Stimulated activated naive CD8-positive, alpha-beta T cell treated with anti-CD3 and anti-CD28 coated beads, Interleukin-15, Interleukin-2, amounts not matched to agents 100 U/mL and 50 U/mL, for 24 hours (primary cell): ENCODE results near the gene PRDM16.

Experiments
- ATAC-seq: fragments of 150-1000 bp; cut with Tn5 transposase; one replicate; pipeline ENCODE4 v1.10.0; 2021
- DNase-seq: peaks from one replicate; pipeline ENCODE4 v3.0.0; 2021

Gene PRDM16

DNA sequence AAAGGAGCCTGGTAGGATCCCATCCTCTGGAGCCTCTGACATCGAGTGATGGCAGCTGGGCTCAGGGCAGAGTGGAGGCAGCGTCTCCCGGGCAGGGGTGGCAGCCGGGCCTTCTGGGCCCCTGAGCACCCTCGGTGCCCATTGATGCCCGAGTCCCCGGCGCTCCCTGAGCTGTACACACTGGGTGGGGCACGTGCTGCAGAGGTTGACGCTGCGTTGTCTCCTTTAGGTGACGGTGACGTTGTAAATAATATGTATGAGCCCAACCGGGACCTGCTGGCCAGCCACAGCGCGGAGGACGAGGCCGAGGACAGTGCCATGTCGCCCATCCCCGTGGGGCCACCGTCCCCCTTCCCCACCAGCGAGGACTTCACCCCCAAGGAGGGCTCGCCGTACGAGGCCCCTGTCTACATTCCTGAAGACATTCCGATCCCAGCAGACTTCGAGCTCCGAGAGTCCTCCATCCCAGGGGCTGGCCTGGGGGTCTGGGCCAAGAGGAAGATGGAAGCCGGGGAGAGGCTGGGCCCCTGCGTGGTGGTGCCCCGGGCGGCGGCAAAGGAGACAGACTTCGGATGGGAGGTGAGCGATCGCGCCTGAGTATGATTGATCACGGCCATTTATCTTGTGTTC is 117.0 kb downstream of the PRDM16 start:
- ATAC-seq (no peak), DNase-seq (no peak)

DNA sequence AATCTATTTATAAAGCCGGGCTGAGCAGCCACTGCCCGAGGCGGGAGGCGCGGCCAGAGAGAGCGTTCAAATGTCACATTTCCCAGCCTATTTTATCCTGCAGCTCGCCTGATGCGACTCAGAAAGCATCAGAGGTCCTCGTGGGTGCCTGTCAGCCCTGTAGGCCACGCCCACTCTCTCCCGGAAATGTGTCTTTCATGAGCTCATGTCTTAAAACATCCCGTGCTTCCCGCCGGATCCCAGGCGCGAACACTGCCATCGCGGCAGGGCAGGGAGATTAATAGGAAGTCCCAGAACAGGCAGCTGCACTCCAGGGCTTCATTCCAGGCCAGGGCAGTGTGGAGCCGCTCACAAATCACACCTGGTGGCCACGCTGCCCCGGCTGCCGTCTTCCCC is 117.5 kb downstream of the PRDM16 start:
- ATAC-seq (no peak), DNase-seq (no peak)

DNA sequence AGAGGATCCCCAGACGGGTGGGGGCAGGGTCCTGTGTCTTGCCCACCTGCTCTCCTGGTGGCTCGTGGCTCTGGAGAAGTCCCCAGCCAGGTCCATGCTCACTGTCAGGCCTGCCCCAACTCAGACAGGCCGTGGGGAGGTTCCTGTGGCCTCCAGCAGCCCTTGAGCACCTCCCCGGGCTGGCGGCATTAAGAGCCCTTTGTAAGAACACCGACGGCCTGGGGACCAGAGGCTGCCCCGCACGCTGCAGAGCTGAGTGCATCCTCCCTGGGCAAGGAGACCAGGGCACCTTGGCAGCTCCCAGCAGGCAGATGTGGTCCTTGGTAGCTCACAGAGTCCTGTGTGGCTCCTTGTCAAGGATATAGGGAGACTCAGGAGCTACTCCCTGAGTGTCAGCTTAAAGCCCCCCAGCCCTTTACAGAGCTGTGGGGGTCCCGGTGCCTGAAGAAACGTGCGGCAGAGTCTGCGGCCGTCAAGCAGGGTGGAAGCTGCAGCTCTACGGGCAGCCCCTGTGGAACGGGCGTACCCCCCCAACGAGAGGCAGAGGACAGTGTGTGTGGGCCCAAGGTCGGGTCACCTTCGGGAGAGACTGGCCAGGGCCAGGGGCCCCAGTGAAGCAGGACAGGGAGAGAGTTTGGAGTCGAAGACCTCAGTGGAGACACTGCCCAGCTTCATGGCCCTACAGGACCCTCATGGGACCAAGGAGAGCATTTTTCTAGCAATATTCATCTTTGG is 118.6 kb downstream of the PRDM16 start:
- DNase-seq, result no peak
- ATAC-seq, result no peak

DNA sequence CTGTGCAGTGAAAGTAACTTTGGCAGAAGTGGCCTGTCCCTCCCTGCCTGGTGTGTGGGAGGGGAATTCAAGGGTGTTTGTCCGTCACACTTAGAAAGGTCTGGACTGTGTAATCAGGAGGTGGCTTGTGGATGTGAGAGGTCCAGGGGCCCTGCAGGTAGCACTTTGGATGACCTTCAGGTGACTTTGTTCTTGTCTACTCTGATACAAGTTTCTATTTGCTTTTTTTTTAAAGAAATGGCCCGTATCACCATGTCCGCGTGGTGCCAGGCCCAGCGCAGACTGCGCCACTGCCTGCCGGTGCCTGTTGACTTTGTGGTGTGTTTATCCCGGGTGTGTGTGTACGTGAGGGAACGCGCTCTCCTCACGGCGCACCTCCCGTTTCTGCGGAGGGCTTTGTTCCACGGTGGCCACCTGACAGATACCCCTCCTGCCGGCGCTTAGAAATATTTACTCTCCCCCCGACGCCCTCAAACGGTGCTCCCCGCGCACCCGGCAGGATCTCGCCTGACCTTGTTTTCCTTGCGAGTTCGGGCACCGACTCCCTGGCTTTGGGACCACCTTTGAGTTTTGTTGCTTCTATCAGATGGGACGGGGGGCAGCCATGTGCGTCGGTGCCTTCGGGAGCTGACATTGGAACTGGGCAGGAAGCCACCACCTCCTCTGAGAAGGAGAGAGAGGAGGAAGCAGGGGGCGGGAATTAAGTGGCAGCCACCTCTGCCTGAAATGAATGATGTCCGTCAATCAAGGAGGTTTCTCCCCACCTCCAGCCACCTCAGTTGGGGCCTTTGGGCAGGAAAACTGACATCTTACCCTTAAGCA is 119.4 kb downstream of the PRDM16 start:
- ATAC-seq (no peak), DNase-seq (no peak)

DNA sequence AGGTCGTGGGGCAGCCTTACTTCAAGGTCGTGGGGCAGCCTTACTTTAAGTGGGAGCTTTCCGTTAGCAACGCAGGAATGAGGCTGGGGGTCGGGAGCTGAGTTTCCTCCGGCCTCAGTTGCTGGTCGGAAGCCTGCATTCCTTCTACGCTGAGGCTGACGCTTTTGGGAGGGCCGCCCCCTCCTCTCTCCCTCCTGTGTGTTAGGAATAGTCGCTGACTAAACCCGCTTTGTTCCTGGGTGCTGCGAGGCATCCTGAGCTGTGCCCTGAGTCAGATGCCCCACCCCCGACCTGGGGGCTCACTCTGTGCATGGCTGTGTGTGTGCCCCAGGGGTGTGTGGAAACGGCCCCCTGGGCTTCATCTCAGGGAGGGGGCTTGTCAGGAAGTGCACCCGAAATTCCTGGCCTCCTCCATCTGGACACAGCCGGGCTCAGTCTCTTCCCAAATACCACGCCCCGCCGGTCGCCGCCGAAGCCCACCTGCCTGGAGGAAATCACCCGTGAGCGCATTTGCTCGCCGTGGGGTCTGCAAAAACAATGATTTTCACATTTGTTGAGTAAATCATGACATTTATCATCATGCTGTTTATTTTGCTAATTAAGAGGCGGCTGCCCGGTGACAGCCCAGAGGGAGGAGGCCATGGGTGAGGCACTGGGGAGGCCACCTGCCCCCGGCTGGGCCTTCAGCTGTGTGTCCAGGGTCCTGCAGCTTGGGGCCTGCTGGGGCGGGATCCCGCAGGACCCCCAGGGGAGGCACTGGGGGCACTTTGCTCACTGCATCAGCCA is 121.4 kb downstream of the PRDM16 start:
- DNase-seq, result no peak
- ATAC-seq, result no peak

DNA sequence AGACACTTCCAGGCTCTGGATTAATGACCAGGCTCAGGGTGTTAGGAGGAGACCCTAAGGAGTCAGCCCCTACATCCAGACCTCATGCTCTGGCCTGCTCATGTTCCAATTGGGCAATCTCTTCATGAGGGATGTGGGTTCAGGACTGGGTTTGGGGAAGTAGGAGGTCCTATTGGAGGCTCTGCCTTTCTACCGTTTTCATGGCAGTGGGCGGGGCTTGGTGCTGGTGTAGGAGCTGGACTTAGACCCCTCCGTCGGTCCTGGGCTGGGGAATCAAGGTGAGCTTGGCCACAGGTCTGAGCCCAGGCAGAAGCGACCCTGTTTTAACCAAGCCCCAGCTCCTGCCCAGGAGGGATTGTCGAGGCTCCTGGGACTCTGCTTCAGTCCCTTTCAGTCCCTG is 123.4 kb downstream of the PRDM16 start:
- ATAC-seq (no peak), DNase-seq (no peak)

DNA sequence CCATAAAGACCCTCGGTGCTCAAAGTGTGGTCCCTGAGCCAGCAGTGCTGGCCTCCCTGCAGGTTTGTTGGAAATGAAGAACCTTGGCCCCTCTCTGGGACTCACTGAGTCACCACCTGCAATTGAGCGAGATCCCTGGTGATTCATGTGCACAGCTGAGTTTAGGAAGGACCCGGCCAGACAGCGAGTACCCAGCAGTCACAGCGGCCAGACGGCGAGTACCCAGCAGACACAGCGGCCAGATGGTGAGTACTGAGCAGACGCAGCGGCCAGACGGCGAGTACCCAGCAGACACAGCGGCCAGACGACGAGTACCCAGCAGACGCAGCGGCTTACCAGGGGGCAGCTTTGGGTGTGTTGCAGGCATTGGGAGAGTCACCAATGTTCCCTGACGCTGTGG is 123.8 kb downstream of the PRDM16 start:
- DNase-seq (no peak), ATAC-seq (no peak)

DNA sequence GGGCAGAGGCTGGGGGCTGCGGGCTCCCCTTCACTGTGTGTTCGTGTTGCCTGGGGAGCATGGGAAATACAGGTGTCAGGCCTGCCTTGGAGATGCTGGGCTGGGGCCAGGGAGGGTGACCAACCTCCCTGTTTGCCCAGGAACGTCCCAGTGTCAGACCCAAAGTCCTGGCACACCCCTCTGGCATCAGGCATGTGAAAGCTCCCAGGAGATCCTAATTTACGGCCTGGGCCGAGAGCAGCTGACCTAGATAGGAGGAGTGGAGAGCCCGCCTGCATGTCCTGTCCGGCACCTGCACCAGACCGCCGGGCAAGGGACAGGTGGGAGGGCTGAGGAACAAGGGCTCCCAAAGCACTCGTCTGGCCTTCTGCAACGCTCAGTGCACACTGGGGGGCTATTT is 124.8 kb downstream of the PRDM16 start:
- ATAC-seq, result no peak
- no peak for DNase-seq

DNA sequence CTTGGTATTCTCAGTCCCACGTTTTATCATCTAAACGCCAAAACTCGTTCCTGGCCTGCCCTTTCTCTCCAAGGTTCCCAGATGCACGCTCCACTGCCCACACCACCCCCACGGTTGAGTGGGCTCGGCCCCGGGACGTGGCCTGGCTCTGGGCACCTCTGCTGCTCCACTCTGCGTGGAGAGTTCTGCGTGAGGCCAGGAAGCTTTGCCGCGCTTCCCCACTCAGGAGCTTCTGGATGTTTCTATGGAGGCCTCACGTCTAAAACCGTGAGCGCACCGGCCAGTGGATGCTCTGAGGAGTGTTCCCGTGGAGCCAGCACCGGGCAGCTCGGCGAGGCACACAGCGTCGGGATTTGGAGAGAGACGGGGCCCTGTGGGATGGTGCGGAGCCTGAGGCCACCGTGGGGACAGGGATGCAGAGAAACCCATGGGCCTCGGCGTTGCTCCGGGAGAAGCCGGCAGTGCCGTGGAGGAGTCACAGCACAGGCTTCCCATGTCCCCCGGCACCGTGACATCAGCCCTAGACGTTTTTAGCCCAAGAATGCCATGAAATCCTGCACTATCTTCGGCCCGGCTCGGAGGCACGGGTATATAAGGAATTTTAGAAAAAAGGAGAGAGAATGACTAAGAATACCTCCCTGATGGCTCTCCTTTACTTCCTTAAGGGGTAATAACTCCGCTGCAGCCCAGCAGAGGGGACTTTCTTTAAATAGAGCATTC is 125.9 kb downstream of the PRDM16 start:
- DNase-seq (no peak), ATAC-seq (no peak)

DNA sequence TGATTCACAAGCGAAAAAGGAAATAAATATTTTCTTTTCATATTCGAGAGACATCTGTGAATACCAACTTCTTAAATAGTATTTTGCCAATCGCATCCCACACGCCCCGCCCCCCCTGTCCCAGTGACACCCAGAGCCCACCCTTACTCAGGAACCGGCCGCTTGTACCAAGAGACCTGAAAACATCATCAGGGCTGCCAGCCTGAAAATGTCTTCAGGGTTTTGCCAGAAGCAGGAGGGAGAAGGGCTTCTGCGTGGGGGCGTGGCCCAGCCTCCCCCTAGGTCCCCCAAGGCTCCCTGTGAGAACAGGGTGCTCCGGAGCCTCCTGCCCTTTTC is 126.4 kb downstream of the PRDM16 start:
- DNase-seq, result no peak
- ATAC-seq, result no peak

DNA sequence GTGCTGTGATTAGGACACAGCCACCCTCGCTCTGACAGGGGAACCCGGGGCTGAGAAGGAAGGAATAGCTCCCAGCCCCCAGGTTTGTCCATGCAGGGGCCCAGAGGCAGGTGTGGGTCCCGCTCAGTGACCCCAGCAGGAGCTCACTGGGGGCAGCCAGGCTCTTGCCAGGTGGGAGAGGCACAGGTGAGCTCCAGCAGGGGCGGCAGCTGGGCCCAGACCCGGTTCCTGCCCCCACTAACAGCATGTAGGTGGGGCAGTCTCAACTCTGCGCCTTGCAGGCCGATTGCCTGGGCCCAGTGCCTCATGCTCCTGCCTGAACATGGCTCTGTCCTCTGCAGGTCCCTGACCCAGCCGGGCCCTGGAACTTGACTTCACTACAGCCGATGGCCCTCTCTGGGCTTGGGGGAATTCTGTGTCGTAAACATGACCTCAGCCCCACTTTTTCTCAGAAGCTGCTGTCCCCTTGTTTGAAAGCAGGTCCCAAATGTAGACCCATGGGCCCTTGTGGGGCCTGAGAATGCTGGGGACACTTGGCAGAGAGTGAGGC is 127.0 kb downstream of the PRDM16 start:
- no peak for DNase-seq
- no peak for ATAC-seq

DNA sequence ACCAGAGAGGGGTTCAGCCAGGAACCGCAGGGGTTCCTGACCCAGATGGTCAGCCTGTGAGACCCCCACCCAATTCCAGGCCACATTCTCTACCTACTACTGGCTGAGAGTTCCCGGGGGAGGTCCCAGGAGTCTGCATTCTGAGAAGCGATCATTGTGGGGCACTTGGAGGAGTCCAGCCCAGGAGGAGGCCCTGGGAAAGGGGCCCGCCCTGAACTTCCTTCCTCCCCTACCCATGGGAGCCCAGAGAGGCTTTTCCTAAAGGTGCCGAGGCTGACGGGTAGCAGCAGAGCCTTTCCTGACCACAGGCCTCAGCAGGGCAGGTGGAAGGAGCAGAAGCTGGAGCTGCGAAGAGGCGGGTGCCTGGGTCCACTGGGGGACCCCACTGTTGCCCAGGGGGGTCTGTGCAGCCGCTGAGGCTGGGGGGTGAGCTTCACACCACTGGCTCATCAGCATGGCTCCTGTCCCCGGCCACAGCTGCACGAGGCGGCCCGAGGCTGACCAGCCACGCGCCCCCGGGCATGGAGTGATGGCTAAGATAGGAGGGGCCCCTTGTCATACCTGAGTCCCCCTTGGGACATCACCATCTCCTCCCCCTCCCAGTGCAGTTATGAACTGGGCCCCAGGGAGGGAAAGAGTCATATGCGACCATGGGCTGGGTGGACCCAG is 127.7 kb downstream of the PRDM16 start:
- DNase-seq, result no peak
- no peak for ATAC-seq

DNA sequence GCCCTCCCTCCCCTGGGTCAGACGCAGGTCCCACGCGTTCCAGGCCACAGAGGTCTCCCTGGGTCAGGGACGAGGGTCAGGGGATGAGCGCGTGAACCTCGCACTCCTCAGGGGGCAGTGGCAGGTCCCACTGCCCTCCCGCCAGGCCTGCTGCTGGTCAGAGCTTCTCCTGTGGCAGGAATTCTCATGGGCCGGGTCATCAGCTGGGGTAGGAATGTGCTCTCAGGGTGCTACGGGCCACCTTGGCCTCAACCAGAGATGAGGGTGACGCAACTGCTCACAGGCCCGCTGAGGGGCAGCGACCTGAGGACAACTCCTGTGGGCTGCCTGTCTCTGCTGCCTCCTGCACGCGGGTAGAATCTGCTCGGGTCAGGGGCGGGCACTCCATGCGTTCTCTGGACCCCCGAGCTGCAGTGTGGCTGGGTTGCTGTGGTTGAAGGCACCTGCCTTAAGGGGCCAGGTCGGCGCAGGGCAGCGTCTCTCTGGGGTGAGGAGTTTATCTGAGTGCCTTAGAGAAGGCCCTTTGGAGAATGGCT is 128.8 kb downstream of the PRDM16 start:
- ATAC-seq, result no peak
- DNase-seq, result no peak

DNA sequence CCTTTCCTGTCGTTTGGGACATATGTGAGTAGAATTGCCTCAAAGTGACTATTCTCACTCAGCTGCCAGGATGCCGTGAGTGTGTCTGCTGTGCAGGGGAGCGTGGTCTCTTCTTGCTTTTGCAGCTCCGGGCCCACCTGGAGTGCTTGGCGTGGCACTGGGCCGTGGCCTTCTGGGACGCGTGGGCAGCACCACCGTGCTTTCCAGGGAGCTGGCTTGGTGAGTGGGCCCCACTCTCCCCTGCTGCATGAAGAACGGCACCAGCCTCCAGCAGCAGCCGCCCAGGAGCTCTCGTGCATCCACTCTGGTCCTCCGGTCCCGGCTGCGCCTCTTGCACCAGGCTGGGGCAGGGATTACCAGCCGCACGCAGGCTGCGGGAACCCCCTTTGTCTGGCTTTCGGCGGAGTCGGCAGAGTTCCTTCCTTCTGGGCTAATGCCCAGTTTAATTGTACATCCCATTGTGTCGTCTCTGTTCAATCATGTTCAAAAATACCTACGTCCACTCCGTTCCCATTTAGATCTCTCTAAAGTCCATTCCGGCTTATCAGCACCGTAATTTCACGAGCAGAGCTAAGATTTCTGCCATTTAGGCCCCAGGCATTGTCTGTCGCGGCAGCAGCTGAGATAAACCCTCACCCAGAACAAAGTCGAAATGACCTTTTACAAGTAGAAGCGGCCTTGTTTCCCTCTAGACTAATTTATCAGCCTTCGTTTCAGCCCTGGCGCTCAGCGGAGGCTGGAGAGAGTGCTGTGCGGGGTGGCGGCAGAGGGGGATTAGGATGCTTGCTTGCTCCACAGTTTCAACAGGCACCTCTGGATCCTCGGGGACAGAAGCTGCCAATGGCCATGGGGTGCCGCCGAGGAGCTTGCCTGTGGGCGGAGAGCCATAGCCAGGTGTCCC is 129.6 kb downstream of the PRDM16 start:
- ATAC-seq (no peak), DNase-seq (no peak)

DNA sequence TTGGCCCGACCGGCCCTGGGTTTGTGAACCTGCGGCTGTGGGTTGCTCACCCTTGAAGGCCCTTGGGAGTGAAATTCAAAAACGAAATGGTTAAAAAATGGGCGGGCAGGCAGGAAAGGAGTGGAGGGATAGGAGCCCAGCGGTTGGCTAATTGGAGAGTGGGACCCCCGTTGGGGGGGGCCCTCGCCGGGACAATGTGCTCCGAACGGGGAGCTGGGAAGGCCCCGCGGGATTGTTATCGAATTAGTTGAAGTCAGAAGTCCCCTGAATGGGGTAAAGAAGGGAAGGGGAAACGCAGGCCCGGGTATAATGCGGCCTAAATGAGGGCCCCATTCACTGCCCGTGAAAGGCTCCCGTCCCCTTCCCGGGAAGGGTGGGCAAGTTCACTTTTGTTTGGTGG is 135.7 kb downstream of the PRDM16 start:
- DNase-seq (no peak), ATAC-seq (no peak)

DNA sequence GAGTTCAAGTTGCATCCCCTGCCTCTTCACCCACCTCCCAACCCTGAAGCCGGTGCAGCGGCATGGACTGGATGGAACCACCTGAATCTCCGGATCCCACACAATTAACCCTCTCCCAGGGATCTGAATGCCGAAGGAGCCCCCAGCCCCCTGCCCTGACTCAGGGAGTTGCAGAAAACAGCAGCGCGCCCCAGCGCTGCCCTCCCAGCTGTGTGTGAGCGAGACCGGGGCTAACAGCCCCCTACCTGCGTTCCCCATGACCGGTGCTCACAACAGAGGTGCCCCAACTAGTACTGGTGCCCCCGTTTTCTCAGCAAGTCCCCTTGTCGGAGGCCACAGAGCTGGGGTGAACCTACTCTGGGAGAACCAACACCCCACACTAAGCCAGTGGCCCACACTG is 136.8 kb downstream of the PRDM16 start:
- ATAC-seq, result no peak
- DNase-seq, result no peak

DNA sequence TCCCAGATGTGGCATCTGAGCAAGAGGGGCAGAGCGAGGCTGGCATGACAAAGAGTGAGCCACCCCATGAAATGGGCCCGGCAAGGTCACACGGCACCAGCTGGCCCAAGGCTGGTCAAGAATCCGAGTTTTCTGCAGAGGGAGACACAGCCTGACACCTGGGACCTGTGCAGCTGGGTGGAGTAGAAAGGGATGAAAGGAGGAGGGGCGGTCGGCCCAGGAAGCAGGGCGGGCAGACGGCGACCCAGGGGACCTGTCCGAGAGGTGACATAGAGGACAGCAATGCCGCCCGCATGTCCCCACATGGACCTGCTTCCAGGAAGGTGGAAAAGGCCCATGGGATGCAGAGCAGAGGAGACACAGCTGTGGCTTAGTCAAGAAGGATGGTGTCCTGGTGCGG is 137.7 kb downstream of the PRDM16 start:
- no peak for ATAC-seq
- no peak for DNase-seq

DNA sequence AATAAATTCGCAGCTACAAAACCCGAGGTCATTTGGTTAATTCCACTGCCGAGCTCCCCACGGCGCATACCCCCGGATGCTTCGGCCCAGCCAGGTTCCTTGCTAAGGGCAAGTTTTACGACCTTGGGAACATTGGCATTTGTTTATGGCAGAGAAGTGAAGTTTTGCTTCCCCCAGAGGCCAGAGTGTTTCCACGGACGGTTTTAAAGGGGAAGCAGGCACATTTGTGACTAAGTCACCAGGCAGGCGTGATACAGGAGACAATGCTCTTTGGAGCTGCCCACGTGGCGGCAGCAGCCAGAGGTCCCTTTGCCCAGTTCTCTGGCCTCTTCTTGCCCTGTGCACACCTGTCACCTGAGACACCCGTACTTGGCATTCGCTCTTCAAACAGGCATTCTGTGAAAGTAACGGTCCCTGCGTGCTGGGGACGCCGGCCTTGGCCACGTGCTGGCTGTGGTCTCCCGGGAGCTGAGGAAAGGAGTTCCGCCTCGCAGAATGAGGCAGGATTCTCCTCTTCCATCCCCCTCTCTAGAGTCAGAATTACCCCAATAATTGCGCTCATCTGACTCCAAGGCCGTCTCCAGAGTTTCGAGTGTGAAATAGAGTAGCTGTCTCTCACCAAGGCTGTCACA is 138.3 kb downstream of the PRDM16 start:
- no peak for ATAC-seq
- DNase-seq, result no peak

DNA sequence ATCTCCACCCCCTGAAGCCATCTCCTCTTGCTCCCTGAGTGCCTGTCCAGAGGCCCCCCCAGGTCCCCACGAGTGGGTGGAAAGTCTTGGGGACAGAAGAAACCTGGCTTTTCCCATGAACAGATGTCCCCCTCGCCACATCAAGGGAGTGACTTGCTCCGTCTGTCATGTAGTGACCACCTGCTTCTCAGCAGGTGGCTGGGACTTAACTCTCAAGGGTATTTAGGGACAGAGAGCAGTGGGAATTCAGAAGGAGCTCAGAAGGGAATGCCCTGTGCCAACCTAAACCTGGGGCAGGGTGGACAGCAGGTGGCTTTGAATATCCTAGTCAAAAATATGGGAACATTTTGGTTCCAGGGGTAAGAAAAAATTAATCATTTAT is 139.8 kb downstream of the PRDM16 start:
- DNase-seq (no peak), ATAC-seq (no peak)
